HuH-7 (cell line): ENCODE measurements around the gene VWA1.
"Not testable (repeated sequence)": the region's sequence is repeated elsewhere in the genome, so short reads cannot be mapped to it uniquely, and the experiment has no call there.

Experiments
- DNase-seq: peaks from one replicate; pipeline ENCODE4 v3.0.0; 2011; ENCODE audit warnings: low spot score

Gene VWA1

GRCh38 chr1:1455934-1456333 is 20.4 kb downstream of the VWA1 start:
- DNase-seq: not testable (repeated sequence)

GRCh38 chr1:1456683-1457255 is 21.3 kb downstream of the VWA1 start:
- not testable (repeated sequence) for DNase-seq

DNA sequence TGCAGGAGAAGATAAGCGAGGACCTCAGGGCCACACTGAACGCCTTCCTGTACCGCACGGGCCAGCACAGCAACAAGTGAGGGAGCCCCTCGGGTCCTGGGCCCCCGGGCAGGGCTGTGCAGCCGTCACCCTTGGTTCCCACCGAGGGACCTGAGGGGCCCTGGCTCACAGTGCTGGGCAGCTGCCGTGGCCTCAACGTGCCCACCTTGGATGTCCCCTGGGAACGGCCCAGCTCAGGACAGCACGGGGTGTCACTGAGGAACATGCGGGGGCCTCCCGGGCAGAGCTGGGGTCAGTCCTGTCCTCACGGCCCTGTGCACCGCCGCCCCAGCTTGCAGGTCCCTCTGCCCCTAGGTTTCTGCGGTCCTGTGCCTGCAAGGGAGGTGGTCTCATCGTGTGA is 23.7 kb downstream of the VWA1 start:
- not testable (repeated sequence) for DNase-seq

DNA sequence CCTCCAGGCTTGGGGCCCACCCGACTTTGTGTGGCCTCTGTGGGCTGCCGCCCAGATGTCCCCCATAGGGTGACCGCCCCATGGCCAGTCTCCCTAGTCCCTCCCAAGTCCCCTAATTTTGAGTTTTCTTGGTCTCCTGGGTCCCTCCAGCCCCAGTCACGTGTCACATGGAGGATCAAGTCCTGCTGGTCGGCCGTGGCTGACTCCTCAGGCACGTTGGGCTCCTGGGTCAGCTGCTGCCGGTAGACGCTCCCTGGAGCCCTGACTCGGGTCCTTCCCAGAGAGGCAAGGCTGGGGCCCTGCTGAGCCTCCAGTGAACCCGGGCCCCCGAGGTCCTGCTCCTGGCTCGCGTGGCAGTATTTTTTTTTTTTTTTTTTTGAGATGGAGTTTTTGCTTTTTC is 24.2 kb downstream of the VWA1 start:
- not testable (repeated sequence) for DNase-seq

DNA sequence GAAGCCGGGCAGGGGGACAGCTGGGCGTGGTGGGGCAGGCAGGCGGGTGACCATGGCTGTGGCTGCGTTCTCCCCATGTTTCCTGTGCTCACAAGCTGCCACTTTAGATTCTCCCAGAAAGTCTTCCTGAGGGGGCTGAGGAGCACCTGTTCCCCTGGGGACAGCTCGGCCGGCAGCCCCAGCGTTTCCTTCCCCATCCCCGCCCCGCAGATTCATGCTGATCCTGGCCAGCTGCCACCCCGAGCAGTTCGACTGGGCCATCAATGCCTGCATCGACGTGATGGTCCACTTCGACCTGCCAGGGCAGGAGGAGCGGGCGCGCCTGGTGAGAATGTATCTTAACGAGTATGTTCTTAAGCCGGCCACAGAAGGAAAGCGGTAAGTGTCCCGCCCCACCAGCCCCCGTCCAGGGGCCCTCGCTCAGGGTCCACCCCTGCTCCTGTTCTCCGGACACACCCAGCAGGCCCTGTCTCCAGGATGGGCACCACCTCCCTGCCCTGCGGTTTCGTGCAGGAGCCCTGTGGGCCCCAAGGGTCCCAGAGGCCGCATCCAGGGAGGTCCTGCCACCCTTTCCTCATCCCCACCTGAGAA is 25.1 kb downstream of the VWA1 start:
- no peak for DNase-seq

DNA sequence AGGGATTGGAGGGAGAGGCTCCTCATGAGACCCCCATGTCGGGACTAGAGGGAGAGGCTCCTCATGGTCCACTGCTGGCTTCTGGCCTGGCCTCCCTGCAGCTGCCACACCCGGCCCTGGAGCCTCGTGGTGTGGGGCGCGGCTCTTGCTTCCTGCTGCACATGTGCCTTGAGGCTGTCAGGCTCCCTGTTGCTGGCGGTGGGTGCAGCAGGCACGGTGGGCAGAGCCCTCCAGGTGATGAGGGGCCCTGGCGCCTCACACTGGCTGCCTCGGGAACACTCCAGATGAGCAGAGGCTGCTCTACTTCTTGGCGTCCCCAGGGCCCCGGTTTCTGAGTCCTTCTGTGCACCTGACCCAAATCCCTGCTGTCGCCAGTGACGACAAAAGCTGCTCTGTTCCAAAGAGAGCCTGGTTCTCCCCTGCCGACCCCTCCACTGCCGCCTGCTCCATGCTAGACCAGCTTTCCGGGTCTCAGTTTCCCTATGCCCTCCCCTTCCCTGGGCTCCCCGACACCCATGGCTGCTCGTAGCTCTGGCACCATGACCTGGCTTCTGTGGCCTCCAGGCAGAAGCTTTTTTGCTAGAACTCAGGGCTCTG is 26.3 kb downstream of the VWA1 start:
- DNase-seq: no peak

GRCh38 chr1:1462318-1462966 is 27.0 kb downstream of the VWA1 start:
- no peak for DNase-seq

GRCh38 chr1:1463312-1463711 is 27.8 kb downstream of the VWA1 start:
- DNase-seq: no peak

- DNase-seq: not testable (repeated sequence)
Measured at GRCh38 chr1:1468196-1468985, 32.9 kb downstream of the VWA1 start.

DNA sequence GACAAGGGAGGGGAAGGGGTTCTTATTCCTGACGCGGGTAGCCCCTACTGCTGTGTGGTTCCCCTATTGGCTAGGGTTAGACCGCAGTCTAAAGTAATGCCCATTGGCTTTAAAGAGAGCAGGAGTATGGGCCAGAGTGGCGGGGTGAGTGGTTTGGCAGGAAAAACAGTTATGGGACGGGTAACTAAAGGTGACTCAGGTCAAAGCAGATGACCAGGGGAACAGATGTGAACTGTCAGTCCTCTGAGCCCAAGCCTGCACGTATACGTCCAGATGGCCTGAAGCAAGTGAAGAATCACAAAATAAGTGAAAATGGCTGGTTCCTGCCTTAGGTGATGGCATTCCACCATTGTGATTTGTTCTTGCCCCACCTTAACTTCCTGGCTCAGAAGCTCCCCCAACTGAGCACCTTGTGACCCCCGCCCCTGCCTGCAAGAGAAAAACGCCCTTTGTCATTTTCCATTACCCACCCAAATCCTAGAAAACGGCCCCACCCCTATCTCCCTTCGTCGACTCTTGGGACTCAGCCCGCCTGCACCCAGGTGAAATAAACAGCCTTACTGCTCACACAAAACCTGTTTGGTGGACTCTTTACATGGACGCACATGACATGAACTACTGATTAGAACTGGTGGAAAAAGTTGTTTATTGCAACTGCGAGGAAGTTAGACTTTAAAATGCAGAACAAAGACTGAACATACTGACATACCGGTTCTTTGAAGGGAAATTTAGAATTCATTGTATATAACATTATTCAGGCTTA is 35.3 kb downstream of the VWA1 start:
- DNase-seq: no peak

- DNase-seq: peak; percentile 97
Measured at GRCh38 chr1:1471389-1472052, 36.0 kb downstream of the VWA1 start, which contains the start of gene ATAD3B. Gene ATAD3B, plus strand, starts transcription at chr1:1471765. Its CDS starts 120 bp downstream, at chr1:1471885.

DNA sequence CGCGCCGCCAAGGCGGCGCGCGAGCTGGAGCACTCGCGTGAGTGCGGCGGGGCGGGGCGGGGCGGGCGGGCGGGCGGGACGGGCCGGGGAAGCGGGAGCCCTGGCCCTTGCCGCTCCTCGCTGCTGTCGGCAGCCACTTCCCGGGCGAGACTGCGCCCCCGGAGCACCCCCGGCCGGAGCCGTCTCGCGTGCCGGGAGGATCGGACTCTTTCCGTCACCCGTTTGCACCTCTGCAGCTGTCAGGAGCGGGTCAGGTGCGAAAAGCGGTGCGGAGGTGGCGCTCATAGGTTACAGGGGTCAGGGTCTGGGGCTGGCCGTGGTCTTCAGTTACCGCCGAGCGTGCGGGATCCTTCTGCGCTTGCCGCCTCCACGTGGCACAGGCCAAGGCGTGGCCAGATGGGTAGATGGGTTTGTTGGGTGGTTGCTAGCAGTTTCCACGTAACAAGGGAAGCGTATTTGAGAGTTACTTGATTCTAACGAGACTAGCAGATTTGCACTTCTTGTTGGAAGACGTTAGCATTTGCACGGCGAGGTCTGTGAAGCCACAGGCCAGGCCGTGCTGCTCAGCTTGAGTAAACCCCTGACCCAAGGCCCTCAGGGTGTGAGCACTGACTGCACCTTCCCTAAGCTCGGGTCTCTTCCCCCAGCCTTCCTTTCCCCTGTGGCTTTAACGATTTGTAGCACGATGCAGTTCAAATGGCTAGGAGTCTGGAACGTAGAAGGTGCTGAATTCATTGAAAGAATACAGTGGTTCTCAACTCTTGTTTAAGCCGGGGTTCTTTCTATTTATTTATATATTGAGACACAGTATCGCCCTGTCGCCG is 36.8 kb downstream of the VWA1 start:
- peak; percentile 40 for DNase-seq

- DNase-seq: not testable (repeated sequence)
Measured at GRCh38 chr1:1476011-1476410, 40.5 kb downstream of the VWA1 start.

DNA sequence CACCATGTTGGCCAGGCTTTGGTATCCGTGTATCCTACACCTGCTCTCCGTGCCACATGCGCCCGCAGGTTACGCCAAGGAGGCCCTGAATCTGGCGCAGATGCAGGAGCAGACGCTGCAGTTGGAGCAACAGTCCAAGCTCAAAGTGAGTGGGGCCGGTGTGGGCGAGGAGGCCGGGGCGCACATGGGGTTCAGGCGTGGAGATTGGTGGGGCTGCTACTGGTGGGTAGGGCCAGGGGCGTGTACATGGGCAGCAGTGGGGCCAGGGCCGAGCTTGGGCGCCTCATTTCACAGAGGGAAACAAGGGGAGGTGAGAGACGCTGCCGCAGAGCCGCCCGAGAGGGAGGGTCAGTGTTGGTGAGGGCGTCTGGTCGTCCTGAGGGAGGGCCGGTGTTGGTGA is 41.7 kb downstream of the VWA1 start:
- DNase-seq: no peak

- DNase-seq: no peak
Measured at GRCh38 chr1:1479547-1480487, 44.3 kb downstream of the VWA1 start.

- not testable (repeated sequence) for DNase-seq
Measured at GRCh38 chr1:1480488-1480867, 45.0 kb downstream of the VWA1 start.

- DNase-seq: not testable (repeated sequence)
Measured at GRCh38 chr1:1481811-1482210, 46.3 kb downstream of the VWA1 start.

DNA sequence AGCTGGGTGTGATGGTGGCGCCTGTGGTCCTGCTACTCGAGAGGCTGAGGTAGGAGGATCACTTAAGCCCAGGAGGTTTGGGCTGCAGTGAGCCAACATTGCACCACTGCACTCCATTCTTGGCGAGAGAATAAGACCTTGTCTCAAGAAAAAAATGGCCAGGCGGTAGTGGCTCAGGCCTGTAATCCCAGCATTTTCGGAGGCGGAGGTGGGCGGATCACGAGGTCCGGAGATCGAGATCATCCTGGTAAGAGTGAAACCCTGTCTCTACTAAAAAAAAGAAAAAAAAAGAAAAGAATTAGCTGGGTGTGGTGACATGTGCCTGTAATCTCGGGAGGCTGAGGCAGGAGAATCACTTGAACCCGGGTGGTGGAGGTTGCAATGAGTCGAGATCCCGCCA is 47.4 kb downstream of the VWA1 start:
- no peak for DNase-seq

GRCh38 chr1:1483714-1484113 is 48.2 kb downstream of the VWA1 start:
- no peak for DNase-seq
